Neural cell (in vitro differentiated cells): Measurements from ENCODE around the gene ZNF574. TPM values are rescaled to one million over a fixed set of nuclear protein-coding genes. Genes with fewer than 3 reads are reported as not detected.

Experiments used
- H2AFZ ChIP-seq: fragments of 200-600, 300-800 bp; sonication (generic), shearing (Covaris generic); 2 replicates; pipeline ENCODE4 v1.6.0; 2014; ENCODE audit warnings: low read depth, mild to moderate bottlenecking, antibody characterized with exemption, low read length, moderate library complexity
- H3F3A ChIP-seq: fragments of 200-600 bp; shearing (Covaris generic); 2 replicates; pipeline ENCODE4 v1.6.1; 2016; ENCODE audit warnings: mild to moderate bottlenecking, moderate library complexity, mixed read lengths, antibody characterized with exemption, low read length; ENCODE audit not compliant: insufficient read depth, poor library complexity, severe bottlenecking
- H3K27ac ChIP-seq: fragments of 200-600, 300-800 bp; sonication (generic), shearing (Covaris generic); 2 replicates; pipeline ENCODE4 v1.5.1; 2014; ENCODE audit warnings: mild to moderate bottlenecking, low read length, moderate library complexity
- H3K27me3 ChIP-seq: fragments of 300-800, 200-600 bp; sonication (generic), shearing (Covaris generic); 2 replicates; pipeline ENCODE4 v1.6.0; 2014; ENCODE audit warnings: mild to moderate bottlenecking, low read depth, low read length, moderate library complexity; ENCODE audit not compliant: insufficient read depth
- H3K36me3 ChIP-seq: fragments of 300-800, 200-600 bp; sonication (generic), shearing (Covaris generic); 2 replicates; pipeline ENCODE4 v1.5.1; 2014; ENCODE audit warnings: mild to moderate bottlenecking, antibody characterized with exemption, low read length, moderate library complexity; ENCODE audit not compliant: insufficient read depth
- H3K4me2 ChIP-seq: fragments of 300-800, 200-600 bp; sonication (generic), shearing (Covaris generic); 2 replicates; pipeline ENCODE4 v1.6.0; 2014; ENCODE audit warnings: mild to moderate bottlenecking, low read length
- H3K4me3 ChIP-seq: fragments of 300-800, 200-600 bp; sonication (generic), shearing (Covaris generic); 2 replicates; pipeline ENCODE4 v1.5.1; 2014; ENCODE audit warnings: mild to moderate bottlenecking, low read length, moderate library complexity
- H3K79me2 ChIP-seq: fragments of 200-600 bp; shearing (Covaris generic); replicated peaks from 2 replicates; pipeline ENCODE4 v1.6.0; 2014; ENCODE audit warnings: mild to moderate bottlenecking, low read length, moderate library complexity; ENCODE audit not compliant: insufficient read depth
- H3K9ac ChIP-seq: fragments of 300-800, 200-600 bp; sonication (generic), shearing (Covaris generic); 2 replicates; pipeline ENCODE4 v1.6.1; 2016; ENCODE audit warnings: mild to moderate bottlenecking, low read length, mixed read lengths
- H3K9me2 ChIP-seq: fragments of 200-600 bp; shearing (Covaris generic); 2 replicates; pipeline ENCODE4 v1.6.1; 2016; ENCODE audit warnings: mild to moderate bottlenecking, low read length, mixed read lengths; ENCODE audit not compliant: insufficient read depth
- H3K9me3 ChIP-seq: fragments of 200-600, 300-800 bp; sonication (generic), shearing (Covaris generic); 2 replicates; pipeline ENCODE4 v1.6.1; 2016; ENCODE audit warnings: mild to moderate bottlenecking, mixed run types, low read length, moderate library complexity, mixed read lengths
- H4K20me1 ChIP-seq: fragments of 200-600 bp; shearing (Covaris generic); 2 replicates; pipeline ENCODE4 v1.6.1; 2016; ENCODE audit warnings: mild to moderate bottlenecking, mixed run types; ENCODE audit not compliant: insufficient read depth
- EP300 ChIP-seq: fragments of 450-650 bp; conservative IDR thresholded peaks from 2 replicates; pipeline ENCODE4 v1.6.1; 2014; ENCODE audit warnings: antibody characterized with exemption, mild to moderate bottlenecking, moderate library complexity; ENCODE audit not compliant: poor library complexity, severe bottlenecking
- EZH2 ChIP-seq: fragments of 200-600, 300-800 bp; shearing (Covaris generic), sonication (generic); IDR thresholded peaks from 2 replicates; pipeline ENCODE4 v1.6.1; 2014; ENCODE audit warnings: antibody characterized with exemption, low read length, borderline replicate concordance, mild to moderate bottlenecking; ENCODE audit not compliant: insufficient read depth, poor library complexity, severe bottlenecking
- MXI1 ChIP-seq: fragments of 450-650 bp; conservative IDR thresholded peaks from 2 replicates; pipeline ENCODE4 v1.6.1; 2014; ENCODE audit warnings: antibody characterized with exemption, mild to moderate bottlenecking; ENCODE audit not compliant: poor library complexity, severe bottlenecking
- POLR2AphosphoS5 ChIP-seq: IDR thresholded peaks from 2 replicates; pipeline ENCODE4 v1.6.1; 2012
- RAD21 ChIP-seq: fragments of 450-650 bp; conservative IDR thresholded peaks from 2 replicates; pipeline ENCODE4 v1.6.1; 2014; ENCODE audit warnings: antibody characterized with exemption, mild to moderate bottlenecking, moderate library complexity
- SMC3 ChIP-seq: fragments of 450-650 bp; conservative IDR thresholded peaks from 2 replicates; pipeline ENCODE4 v1.6.1; 2014; ENCODE audit warnings: antibody characterized with exemption, mild to moderate bottlenecking, moderate library complexity; ENCODE audit not compliant: poor library complexity
- TAF1 ChIP-seq: IDR thresholded peaks from 2 replicates; pipeline ENCODE4 v1.6.1; 2012; ENCODE audit warnings: low read depth
- polyA plus RNA-seq: library from polyadenylated mRNA; depleted of rRNA; stranded (reverse); fragments of >200 nt; gene quantifications from 2 replicates; pipeline ENCODE4 v1.2.3, GENCODE V29; 2014
- TF ChIP-seq, protein P1 (sequence below): fragments of 450-650 bp; IDR thresholded peaks from 2 replicates; pipeline ENCODE4 v1.5.1; 2014; ENCODE audit warnings: antibody characterized with exemption, mild to moderate bottlenecking, moderate library complexity; ENCODE audit not compliant: poor library complexity, severe bottlenecking
- TF ChIP-seq, protein P2 (sequence below): IDR thresholded peaks from 2 replicates; pipeline ENCODE4 v1.6.1; 2012; ENCODE audit warnings: borderline replicate concordance

Gene ZNF574
- polyA plus RNA-seq, 1 donor from 2014 or later, result 7.0 TPM

DNA sequence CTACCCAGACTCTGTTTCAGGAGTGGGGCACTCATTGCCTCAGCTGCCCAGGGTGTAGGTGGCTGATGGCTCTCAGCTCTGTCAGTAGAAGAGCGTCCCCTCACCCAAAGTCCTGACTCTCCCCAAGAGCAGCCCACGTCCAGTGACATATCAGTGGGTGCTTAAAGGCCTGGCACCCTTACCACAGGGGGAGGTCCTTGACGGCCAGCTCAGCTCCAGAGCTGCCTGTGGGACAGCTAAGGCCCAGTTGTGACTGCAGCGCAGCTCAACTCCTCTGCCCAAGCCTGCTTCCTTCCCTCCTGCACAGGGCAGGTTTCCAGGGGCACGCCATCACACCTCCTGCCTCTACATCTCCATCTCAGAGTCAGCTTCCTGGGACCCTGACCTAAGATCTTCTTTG is 38.3 kb upstream of the ZNF574 start:
- Histone ChIP-seq H3K4me3 (no peak overlapping the region), H4K20me1 (no peaks in the 10 kb centered on the region), H3K27me3 (no peaks in the 10 kb centered on the region), H2AFZ (no peak overlapping the region), H3K36me3 (peaks cover 6% of the 10 kb centered on the region), H3K79me2 (no peaks in the 10 kb centered on the region), H3K9me3 (no peaks in the 10 kb centered on the region), H3K4me2 (no peak overlapping the region), H3K9me2 (no peaks in the 10 kb centered on the region), H3F3A (no peaks in the 10 kb centered on the region), H3K27ac (no peak overlapping the region), H3K9ac (no peak overlapping the region)
- no peak for TF ChIP-seq POLR2AphosphoS5
- no peak for TF ChIP-seq SMC3
- TF ChIP-seq, protein P1, sequence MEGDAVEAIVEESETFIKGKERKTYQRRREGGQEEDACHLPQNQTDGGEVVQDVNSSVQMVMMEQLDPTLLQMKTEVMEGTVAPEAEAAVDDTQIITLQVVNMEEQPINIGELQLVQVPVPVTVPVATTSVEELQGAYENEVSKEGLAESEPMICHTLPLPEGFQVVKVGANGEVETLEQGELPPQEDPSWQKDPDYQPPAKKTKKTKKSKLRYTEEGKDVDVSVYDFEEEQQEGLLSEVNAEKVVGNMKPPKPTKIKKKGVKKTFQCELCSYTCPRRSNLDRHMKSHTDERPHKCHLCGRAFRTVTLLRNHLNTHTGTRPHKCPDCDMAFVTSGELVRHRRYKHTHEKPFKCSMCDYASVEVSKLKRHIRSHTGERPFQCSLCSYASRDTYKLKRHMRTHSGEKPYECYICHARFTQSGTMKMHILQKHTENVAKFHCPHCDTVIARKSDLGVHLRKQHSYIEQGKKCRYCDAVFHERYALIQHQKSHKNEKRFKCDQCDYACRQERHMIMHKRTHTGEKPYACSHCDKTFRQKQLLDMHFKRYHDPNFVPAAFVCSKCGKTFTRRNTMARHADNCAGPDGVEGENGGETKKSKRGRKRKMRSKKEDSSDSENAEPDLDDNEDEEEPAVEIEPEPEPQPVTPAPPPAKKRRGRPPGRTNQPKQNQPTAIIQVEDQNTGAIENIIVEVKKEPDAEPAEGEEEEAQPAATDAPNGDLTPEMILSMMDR, result no peak
- TF ChIP-seq EZH2, result no peak
- no peak for TF ChIP-seq TAF1
- TF ChIP-seq, protein P2, sequence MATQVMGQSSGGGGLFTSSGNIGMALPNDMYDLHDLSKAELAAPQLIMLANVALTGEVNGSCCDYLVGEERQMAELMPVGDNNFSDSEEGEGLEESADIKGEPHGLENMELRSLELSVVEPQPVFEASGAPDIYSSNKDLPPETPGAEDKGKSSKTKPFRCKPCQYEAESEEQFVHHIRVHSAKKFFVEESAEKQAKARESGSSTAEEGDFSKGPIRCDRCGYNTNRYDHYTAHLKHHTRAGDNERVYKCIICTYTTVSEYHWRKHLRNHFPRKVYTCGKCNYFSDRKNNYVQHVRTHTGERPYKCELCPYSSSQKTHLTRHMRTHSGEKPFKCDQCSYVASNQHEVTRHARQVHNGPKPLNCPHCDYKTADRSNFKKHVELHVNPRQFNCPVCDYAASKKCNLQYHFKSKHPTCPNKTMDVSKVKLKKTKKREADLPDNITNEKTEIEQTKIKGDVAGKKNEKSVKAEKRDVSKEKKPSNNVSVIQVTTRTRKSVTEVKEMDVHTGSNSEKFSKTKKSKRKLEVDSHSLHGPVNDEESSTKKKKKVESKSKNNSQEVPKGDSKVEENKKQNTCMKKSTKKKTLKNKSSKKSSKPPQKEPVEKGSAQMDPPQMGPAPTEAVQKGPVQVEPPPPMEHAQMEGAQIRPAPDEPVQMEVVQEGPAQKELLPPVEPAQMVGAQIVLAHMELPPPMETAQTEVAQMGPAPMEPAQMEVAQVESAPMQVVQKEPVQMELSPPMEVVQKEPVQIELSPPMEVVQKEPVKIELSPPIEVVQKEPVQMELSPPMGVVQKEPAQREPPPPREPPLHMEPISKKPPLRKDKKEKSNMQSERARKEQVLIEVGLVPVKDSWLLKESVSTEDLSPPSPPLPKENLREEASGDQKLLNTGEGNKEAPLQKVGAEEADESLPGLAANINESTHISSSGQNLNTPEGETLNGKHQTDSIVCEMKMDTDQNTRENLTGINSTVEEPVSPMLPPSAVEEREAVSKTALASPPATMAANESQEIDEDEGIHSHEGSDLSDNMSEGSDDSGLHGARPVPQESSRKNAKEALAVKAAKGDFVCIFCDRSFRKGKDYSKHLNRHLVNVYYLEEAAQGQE, result no peak
- no peak for TF ChIP-seq RAD21
- TF ChIP-seq MXI1, result no peak
- TF ChIP-seq EP300, result no peak

DNA sequence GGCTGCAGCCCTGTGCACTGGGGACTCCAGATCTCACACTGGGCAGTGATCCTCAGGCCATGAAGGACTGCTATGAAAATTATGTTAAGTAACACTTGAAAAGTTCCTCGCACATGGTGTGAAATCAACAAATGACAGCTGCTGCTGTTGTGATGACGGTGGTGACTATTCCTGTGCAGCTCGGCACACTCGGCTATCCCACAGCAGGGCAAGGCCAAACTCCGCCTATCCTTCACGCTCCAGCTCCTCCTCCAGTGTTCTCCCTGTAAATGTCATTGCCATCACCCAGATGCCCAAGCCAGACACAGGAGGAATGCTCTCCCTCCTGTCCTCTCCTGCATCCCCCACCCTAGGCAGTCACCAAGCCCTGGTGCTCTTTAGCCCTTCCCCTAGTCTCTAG is 37.3 kb upstream of the ZNF574 start:
- Histone ChIP-seq H3K27me3 (no peaks in the 10 kb centered on the region), H3K9me3 (no peaks in the 10 kb centered on the region), H3F3A (no peaks in the 10 kb centered on the region), H3K79me2 (no peaks in the 10 kb centered on the region), H3K36me3 (peaks cover 6% of the 10 kb centered on the region), H3K4me2 (no peak overlapping the region), H2AFZ (no peak overlapping the region), H3K9ac (no peak overlapping the region), H4K20me1 (no peaks in the 10 kb centered on the region), H3K27ac (no peak overlapping the region), H3K4me3 (no peak overlapping the region), H3K9me2 (no peaks in the 10 kb centered on the region)
- TF ChIP-seq EZH2 (no peak), MXI1 (no peak), SMC3 (no peak)
- TF ChIP-seq, protein P1, result no peak
